ENCODE data around the gene ZNF232.
"Not testable (repeated sequence)": the region's sequence is repeated elsewhere in the genome, so short reads cannot be mapped to it uniquely, and the experiment has no call there.

The ZNF232 gene

DNA sequence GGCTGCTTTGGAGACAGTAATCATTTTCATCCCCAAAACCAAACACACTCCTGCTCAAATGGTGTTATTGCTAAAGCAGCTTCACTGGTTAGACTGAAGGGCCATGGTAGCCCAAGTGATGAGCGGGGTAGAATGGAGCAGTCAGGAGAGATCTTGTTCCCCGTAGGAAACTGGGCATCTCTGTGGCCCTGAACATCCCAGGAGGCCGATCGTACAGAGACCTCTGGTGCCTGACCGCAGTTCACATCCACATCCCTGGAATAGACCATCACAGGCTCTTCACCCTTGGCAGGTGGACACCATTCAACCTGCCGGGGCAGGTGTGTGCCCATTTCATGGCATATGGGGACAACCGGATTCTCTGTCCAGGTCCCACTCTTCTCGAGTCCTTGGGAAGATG, 18.1 kb upstream of the ZNF232 start:
- DNase-seq (ENCODE audit: low read depth in 3 of 3), result not testable (repeated sequence)

DNA sequence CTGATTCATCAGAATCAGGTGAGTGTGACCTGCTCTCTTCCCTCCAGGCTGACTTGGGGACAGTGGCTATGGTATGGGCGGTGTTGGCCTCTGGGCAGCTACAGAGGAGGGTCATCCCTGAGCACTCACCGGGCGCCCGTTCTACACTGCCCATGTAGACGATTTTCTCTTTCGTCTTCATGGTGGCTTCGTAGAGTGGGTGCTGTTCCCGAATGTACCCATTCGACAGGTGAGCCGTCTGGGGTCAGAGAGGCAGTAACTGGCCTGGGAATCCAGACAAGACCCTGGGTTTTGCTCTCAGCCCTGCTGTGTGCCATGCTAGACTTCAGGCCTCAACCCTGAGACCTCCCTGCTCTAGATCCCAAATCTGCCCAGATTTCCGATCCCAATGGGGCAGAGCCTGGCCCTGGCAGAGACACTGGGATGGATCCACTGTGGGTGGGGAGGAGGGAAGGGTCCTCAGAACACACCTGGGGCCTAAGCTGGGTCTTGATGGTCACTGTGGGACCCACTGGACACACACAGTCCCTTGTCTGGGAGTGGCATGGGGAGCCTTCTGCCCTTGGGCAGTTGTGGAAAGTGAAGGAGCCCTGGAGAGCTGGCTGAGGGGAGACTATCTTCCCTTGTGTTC, 17.3 kb upstream of the ZNF232 start:
- DNase-seq (ENCODE audit: low read depth in 3 of 3), result no peak

DNA sequence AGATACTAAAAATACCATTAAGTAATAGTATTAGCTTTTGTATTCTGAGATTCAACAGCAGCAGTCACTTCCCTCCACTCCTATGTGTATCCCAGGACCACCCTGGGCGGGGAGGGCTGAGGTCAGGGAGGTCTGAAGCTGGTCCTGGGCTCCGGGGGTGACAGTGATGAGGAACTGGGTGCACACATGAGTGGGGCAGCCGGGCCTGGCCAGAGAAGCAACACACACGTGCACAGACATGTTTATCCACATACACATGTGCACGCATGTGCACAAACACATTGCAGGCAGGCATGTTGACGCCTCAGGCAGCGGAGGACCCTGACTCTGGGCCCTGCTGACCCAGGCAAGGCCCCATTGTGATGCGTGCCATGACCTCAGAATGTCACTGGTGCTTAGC, 16.7 kb upstream of the ZNF232 start:
- DNase-seq (ENCODE audit: low read depth in 3 of 3), result not testable (repeated sequence)

DNA sequence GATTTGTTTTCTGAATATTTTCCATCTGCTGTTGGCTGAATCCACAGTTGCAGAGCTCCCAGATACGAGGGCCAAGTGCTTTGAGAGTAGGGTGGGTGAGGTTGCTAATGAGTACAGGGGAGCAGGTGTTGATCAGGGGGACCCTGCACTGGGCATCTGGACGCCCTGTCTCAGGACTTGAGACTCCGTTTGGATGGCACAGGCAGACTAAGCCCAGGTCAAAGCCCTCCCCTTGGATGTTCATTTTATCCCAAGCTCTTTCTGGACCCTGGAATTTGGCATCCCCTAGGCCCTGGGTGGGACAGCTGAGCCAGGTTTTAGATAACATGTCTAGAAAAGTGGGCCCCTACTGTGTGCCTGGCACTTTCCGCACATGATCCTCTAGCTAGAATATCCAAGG, 16.2 kb upstream of the ZNF232 start:
- no peak for DNase-seq (ENCODE audit: low read depth in 3 of 3)

DNA sequence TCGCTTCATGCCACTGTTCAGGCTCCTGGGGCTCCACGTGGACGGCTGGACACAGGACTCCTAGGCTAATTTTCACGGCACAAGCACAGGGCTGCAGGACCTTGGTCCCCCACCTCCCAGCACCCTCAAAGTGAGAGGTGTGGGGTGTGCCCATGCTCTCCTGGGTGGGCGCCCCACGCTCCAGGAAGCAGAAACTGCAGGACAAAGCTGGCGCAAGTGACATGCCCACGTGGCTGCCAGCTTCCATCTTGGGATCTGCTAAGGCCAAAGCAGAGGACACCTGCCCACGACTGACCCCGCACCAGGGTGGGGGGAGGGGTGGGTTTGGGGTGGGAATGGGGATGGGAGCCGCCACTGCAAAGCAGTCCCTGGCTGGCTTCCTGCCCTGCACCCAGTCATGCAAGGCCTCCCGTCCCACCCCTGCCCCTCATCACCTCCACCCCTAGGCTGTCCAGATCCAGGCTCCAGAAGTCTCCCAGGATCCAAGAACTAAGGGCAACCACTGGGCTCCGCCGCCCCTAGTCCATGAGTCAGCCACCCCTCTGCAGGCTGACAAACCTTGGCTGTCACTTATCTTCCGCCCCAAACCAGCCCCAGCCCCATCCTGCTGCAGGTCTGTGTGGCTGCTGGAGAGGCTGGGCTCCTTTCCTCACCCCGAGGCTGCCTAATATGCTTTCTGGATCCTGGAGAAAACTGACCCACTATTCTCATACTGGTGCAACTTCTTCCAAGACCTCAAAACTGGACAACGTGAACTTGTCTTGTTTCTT, 15.2 kb upstream of the ZNF232 start:
- DNase-seq (ENCODE audit: low read depth in 3 of 3), result no peak

DNA sequence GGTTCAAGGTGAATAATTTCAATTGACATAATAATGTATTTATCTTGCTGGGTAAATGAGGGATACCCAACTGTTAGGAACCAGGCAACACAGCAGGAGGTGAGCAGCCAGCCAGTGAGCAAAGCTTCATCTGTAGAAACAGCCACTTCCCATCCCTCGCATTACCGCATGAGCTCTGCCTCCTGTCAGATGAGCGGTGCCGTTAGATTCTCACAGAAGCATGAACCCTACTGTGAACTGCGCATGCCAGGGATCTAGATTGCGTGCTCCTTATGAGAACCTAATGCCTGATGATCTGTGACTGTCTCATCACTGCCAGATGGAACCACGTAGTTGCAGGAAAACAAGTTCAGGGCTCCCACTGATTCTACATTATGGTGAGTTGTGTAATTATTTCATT, 13.2 kb upstream of the ZNF232 start:
- not testable (repeated sequence) for DNase-seq (ENCODE audit: low read depth in 3 of 3)

DNA sequence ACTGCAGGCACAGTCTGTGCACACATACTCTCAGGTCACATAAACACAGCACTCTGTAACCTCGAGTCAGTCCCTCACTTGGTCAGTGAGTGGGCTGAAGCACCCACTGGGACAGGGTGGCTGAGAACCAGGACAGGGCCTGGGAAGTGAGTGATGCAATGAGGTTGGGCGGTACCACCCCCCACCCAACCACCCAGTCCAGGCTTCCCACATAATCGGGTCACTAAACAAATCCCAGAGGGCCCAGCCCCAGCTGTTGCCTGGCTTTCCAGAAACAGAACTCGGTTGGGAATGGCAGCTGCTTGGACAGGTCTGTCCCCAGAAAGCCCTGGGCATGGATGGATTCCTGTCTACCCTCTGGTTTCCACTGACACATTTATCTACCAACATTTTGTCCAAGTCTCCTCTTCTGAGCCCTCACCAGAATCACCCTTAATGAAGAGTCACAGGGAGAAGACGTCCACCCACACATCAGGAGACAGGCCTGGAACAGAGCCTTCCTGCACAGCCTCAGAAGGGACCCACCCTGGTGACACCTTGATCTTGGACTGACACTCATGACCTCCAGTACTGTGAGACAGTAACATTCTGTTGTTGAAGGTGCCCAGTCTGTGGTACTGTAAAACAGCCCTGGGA, 12.6 kb upstream of the ZNF232 start:
- not testable (repeated sequence) for DNase-seq (ENCODE audit: low read depth in 3 of 3)

DNA sequence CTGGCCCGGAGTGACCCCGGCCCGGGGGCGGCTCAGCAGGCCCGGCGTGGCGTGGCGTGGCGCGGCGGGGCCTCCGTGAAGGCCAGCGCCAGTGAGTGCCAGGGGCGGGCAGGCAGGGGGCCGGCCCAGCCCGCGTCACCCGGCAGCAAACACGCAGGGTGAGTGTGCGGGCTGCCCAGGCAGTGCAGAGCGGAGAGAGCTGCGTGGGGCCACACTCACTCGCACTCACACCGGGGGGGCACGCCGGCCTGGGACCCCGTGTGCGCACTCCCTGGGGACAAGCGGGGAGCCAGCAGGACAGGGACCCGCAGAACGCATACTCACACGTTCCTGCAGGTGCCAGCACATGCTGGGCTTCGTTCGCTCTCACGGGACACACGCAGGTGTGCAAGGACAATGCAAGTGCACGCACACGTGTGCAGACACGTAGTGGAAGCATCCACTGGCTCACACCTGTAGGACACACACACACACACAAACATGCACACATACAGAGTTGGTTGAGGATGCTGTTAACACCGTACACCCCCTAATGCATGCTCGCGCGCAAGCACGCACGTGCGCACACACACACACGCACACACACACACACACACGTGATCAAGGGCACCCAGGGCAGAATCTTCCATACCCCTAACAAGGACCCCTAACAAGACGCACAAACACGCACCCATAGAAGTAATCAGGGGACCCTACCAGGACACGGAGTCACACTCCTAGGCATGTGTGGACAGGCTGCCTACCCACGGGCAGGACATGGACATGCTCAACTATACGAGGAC, 11.9 kb upstream of the ZNF232 start:
- DNase-seq (ENCODE audit: low read depth in 3 of 3), result no peak

DNA sequence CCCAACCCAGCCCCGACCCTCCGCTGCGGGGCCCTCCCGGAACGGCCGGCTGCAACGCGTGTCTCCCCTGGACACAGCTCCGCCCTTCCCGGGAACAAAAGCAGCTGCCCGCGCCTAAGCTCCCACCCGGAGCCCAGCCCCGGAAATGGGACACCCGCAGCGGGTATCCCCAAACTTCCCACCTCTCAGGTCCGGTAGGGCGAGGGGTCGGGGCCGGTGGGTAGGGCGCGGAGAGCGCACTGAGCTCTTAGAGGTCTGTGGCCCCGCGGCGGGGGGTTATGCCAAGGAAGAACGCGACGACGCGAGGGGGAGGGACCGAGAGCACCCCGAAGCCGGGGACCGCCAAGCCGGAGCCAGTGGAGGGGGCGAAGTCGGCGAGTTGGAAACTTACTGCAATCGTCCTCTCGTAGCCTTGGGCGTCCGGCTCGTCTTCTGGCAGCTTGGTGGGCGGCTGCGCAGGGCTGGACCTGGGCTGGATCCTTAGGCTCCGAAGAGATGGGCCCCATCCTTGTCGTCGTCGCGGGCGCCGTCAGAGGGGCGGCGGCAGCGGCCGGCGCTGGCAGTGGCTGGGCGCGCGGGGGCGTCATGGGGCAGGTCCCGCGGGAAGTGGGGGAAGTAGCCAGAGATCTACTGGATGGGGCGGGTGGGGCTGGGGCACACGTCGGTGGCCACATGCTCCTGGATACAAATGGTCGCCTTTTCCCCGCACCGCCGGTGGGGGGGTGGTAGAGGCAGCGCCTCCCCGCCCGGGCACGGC, 11.1 kb upstream of the ZNF232 start:
- no peak for DNase-seq (ENCODE audit: low read depth in 3 of 3)

DNA sequence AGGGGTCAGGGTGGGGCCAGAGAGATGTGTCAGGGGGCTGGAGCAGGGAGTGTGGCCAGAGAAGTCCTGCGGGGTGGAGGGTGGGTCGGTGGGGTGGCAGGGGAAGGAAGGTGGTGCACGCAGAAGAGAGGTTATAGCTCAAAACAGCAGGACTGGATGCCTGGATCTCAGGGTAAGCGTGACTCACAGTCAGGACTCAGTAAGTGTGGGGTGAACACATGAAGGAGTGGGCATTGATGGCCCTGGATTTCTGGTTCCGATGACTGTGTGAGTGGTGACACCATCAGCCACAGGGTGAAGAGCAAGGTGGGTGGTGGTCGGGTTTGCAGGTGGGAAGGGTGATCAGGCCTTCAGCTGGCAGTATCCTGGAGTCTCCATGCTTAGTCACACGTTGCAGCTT, 10.4 kb upstream of the ZNF232 start:
- DNase-seq (ENCODE audit: low read depth in 3 of 3), result not testable (repeated sequence)

DNA sequence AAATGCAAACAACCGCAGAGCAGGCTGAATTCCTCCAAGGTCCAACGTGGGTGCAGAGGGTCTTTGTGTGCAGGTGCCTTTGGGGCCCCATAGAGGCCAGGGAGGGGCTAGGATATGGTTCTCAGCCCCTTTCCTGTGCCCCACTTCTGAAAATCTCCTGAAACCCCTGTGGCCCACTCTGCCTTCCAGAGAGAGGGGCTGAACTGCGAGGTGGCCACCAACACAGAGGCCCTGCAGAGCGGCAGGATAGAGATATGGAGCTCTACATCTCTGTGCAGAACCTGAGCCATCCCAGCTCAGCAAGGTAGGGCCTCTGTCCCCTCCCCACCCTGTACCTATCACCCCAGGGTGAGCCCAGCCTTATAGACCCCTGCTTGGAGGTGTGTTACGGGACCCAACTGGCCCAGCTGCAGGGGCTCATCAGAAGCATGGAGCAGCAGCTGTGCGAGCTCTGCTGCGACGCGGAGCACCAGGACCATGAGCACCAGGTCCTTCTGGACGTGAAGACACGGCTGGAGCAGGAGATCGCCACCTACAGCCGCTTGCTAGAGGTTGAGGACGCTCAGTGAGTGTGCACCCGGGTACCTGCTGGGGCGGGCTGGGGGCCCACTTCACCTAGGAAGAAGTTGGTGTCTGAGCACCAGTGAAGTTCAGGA, 9.6 kb upstream of the ZNF232 start:
- DNase-seq (ENCODE audit: low read depth in 3 of 3), result no peak

DNA sequence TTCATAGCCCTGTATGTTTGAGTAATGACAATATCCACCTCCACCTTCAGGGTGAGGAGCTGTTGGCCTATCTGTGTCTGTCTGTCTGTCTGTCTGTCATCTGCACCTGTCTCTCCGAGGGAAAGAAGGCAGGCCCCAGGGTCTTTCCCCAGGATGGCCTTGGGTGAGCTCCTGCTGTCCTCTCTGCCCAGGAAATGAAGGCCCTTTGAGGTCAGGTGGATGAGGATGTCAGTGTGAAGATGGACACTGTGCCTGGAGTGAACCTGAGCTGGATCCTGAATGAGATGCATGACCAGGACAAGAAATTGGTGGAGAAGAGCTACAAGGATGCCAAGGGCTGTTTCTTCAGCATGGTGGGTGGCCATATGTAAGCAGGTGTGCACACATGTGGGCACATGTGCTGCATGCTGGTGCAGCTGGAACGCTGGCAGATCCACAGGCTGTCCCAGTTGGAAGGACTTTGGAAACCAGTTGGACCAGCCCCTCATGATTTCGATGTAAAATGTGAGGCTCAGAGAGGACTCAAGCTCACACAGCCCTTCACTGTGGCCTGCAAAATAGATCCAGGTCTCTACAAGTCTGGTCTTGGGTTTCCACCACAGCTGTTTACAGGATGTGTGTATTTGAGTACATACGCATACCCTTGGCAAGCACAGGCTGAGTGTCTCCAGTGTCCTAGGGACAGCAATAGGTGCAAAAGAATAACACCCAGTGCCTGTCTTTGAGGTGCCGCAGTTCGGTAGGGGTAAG, 8.9 kb upstream of the ZNF232 start:
- DNase-seq (ENCODE audit: low read depth in 3 of 3), result not testable (repeated sequence)

DNA sequence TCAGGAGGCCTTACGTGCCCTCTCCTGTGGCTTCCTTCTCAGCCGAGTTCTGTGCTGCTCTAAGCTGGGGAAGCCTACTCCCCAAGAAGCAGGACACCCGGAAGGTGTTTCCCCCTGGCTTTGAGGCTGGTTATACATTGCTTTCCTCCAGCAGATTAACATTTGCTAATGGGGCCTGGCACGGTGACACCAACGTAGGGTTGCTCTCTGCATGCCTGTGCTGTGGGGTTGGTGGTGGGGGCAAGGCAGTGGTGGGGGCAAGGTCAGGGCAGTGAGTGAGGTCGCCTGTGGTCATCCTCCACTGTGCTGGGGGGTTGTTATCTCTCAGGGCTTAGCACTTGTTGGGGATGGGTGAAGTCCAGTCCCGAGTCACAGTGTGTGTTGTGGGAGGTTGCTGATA, 8.4 kb upstream of the ZNF232 start:
- no peak for DNase-seq (ENCODE audit: low read depth in 3 of 3)

DNA sequence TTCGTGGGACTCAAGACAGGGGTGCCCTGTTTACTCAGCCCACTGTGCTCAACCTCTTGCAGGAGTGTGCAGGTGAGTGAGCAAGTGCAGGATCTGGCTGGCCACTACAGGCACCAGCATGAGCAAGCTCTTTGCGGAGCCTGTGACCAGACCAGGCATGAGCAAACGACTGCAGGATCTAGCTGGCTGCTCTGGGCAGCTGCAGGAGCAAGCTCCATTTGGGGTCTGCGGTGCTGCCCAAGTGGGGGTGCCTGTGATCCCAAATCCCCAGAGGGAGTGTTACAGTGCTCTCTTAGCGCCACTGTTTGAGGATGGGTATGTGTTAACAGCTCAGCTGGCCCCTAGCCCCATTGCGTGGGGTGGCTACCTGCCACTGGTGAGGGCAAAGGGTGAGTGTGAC, 6.5 kb upstream of the ZNF232 start:
- DNase-seq (ENCODE audit: low read depth in 3 of 3), result no peak

DNA sequence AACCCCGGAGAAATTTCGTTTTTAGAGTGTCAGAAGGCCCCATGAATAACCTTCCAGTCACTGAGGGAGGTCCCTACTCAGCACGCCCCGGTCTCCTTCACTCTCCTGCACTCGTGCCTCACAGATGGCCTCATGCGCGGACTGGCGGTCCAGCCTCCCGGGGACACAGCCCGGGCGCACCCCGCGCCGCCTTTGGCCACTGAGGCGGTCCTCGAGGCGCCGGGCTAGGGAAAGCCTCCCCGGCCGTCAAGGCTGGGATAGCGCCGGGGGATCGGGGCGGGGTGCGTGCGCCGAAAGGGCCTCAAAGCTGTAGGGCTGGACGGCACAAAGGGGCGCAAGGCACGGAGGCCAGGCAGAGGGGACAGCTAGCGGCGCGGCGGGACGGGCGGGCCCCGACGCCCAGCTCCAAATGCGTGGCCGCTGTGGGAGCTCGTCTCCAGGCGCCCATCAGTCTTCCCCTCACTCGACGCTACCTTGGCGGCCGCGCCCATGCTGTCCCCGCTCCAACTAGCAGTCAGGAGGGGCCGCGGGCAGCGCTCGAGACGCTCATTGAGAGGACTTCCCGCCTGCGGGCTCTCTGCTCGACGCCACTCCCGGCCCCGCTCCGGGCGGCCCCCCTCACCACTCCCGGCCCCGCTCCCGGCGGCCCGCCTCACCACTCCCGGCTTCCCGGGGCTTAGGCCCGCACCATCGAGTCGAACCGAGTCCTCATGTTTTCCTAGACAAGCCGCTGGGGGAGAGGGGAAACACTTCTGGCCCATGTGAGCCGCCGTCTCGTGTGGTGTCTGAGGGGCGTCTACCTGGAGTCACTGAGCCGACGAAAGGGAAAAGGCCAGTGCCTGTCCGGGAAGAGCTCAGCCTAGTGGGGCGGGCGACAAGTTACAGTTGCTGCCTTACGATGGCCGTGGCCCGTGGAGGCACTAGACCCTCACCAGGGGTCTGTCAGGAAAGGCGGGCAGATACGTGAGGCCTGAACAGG, 4.3 kb upstream of the ZNF232 start, which contains the start of gene USP6:
TSS of gene USP6 (plus strand) at position 360 of the 979 bp plus-strand sequence. CDS start 14,336 bp downstream, outside the sequence.
- DNase-seq (ENCODE audit: low read depth in 3 of 3), result no peak

DNA sequence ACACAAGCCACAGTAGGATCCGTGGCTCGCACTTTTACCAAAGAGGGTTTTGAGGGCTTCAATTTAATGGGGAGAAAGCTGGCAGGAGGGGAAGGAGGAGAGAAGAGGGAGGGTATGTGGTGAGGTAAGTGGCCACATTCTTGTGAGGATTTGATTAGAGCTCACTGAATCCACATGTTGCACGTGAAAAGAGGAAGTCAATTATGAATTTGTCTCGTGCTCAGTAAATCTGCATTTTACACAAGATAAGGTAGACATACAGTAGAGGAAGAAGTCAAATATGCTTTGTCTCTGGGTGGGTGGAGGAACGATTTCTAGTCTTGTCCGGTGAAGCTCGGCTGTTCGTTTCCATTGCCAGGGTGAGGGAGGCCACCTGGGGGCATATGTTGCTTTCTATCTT, 862 bp downstream of the ZNF232 start:
- no peak for DNase-seq (ENCODE audit: low read depth in 3 of 3)

DNA sequence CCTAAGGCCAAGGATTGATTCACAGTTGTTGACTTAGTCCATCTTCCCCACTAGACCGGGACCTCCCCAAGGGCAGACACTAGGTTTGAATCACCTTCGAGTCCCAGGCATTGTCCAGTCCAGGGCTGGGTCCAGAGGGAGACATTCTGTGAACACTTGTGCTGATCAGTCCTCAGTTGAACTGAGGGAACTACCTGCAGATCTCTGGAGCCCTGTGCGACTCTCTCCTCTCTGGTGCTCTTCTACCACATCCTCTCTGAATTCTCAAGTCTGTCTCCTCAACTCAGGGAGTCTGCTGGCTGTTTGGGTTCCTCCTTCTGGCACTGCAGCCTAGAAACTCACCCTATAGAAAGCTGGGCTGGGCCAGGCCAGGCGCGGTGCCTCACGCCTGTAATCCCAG, 10.8 kb downstream of the ZNF232 start:
- DNase-seq (ENCODE audit: low read depth in 3 of 3), result no peak

DNA sequence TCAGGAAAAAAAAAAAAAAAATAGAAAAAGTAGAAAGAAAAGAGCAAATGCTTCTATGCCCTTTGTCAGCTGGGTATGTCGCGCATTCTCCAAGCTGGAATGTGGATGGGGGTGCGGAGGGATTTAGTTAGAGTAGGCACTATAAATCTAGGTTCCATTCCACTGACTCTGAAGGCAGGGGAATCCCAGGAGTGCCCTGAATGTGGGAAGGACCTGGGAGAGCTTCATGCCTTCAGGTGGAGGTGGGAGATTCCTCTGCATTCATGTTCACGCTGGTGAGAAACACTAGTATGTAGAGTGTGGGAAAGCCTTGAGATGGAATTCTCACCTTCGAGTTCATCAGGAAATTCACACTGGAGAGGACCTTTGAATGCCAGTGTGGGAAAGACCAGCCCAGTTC, 12.4 kb downstream of the ZNF232 start:
- no peak for DNase-seq (ENCODE audit: low read depth in 3 of 3)
